HEK293 (cell line): ENCODE data around the gene S100A2.

Experiments used
- CTCF ChIA-PET: fragments of 350-600 bp; formaldehyde crosslinking; extraction: SDS; loops from one replicate; lab custom pipeline; 2021; ENCODE audit warnings: antibody characterized with exemption; lab: Yijun Ruan, JAX
- POLR2A ChIA-PET: fragments of 300-600 bp; formaldehyde crosslinking; extraction: SDS; loops from one replicate; lab custom pipeline; 2020; ENCODE audit warnings: antibody characterized with exemption, inconsistent platforms; lab: Yijun Ruan, JAX
- H3K27ac ChIP-seq: fragments of 200-500 bp; sonication (Bioruptor generic); 2 replicates; pipeline ENCODE4 v1.5.1; 2014; ENCODE audit warnings: low read depth, low read length, control low read depth, inconsistent platforms; ENCODE audit errors: extremely low read depth
- H3K36me3 ChIP-seq, 2 experiments: fragments of 200-500 bp in 1 of 2; sonication (Bioruptor generic) in 1 of 2; 1 replicate in 1 of 2; 2 replicates in 1 of 2; pipeline ENCODE4 v1.5.1; 2014 to 2017; ENCODE audit warnings: inconsistent platforms in 2 of 2, low read length in 2 of 2; ENCODE audit not compliant: control insufficient read depth in 2 of 2, insufficient read depth in 1 of 2
- H3K4me1 ChIP-seq: fragments of 200-500 bp; sonication (Bioruptor generic); 2 replicates; pipeline ENCODE4 v1.5.1; 2014; ENCODE audit warnings: mild to moderate bottlenecking, low read length, inconsistent platforms; ENCODE audit not compliant: control insufficient read depth, insufficient read depth
- H3K4me3 ChIP-seq: 2 replicates; pipeline ENCODE4 v1.5.1; 2011; ENCODE audit warnings: low read depth, mild to moderate bottlenecking, control low read depth, low read length, moderate library complexity
- H3K9me3 ChIP-seq: fragments of 200-500 bp; sonication (Bioruptor generic); 2 replicates; pipeline ENCODE4 v1.5.1; 2014; ENCODE audit warnings: low read depth, low read length, inconsistent platforms; ENCODE audit not compliant: control insufficient read depth, insufficient read depth
- GFI1B ChIP-seq: fragments of 450-650 bp; formaldehyde crosslinking; IDR thresholded peaks from 2 replicates; pipeline ENCODE4 v1.5.1; 2016; ENCODE audit warnings: missing biosample characterization, missing genetic modification characterization
- GLIS1 ChIP-seq: fragments of 450-650 bp; formaldehyde crosslinking; IDR thresholded peaks from 2 replicates; pipeline ENCODE4 v1.5.1; 2016; ENCODE audit warnings: missing biosample characterization, missing genetic modification characterization
- HOXA7 ChIP-seq: sonication (generic); formaldehyde crosslinking; IDR thresholded peaks from 2 replicates; pipeline ENCODE4 v1.8.1; 2022; ENCODE audit warnings: missing genetic modification reagents, borderline replicate concordance
- KLF10 ChIP-seq: fragments of 450-650 bp; IDR thresholded peaks from 2 replicates; pipeline ENCODE4 v1.5.1; 2018; ENCODE audit warnings: missing biosample characterization, mild to moderate bottlenecking, missing genetic modification characterization
- KLF17 ChIP-seq: fragments of 450-650 bp; formaldehyde crosslinking; IDR thresholded peaks from 2 replicates; pipeline ENCODE4 v1.5.1; 2016; ENCODE audit warnings: missing biosample characterization, missing genetic modification characterization
- KLF7 ChIP-seq: fragments of 450-650 bp; formaldehyde crosslinking; IDR thresholded peaks from 2 replicates; pipeline ENCODE4 v1.5.1; 2016; ENCODE audit warnings: missing biosample characterization, missing genetic modification characterization, borderline replicate concordance
- KLF9 ChIP-seq: fragments of 450-650 bp; formaldehyde crosslinking; IDR thresholded peaks from 2 replicates; pipeline ENCODE4 v1.5.1; 2016; ENCODE audit warnings: missing biosample characterization, missing genetic modification characterization, low read depth
- OVOL3 ChIP-seq: fragments of 450-650 bp; formaldehyde crosslinking; IDR thresholded peaks from 2 replicates; pipeline ENCODE4 v1.5.1; 2016; ENCODE audit warnings: missing biosample characterization, missing genetic modification characterization
- TCF7L2 ChIP-seq: IDR thresholded peaks from 2 replicates; pipeline ENCODE4 v1.6.1; 2011; ENCODE audit warnings: low read depth, mild to moderate bottlenecking, inconsistent platforms, low read length, moderate library complexity, borderline replicate concordance
- ZBTB17 ChIP-seq: fragments of 450-650 bp; formaldehyde crosslinking; IDR thresholded peaks from 2 replicates; pipeline ENCODE4 v1.5.1; 2016; ENCODE audit warnings: missing biosample characterization, missing genetic modification characterization
- ZEB2 ChIP-seq: fragments of 450-650 bp; formaldehyde crosslinking; IDR thresholded peaks from 2 replicates; pipeline ENCODE4 v1.5.1; 2016; ENCODE audit warnings: missing biosample characterization, missing genetic modification characterization
- ZIC2 ChIP-seq: fragments of 450-650 bp; formaldehyde crosslinking; IDR thresholded peaks from 2 replicates; pipeline ENCODE4 v1.5.1; 2016; ENCODE audit warnings: missing biosample characterization, missing genetic modification characterization
- ZNF133 ChIP-seq: fragments of 450-650 bp; formaldehyde crosslinking; IDR thresholded peaks from 2 replicates; pipeline ENCODE4 v1.5.1; 2016; ENCODE audit warnings: missing biosample characterization, missing genetic modification characterization
- ZNF157 ChIP-seq: fragments of 450-650 bp; formaldehyde crosslinking; IDR thresholded peaks from 2 replicates; pipeline ENCODE4 v1.5.1; 2016; ENCODE audit warnings: missing biosample characterization, missing genetic modification characterization
- ZNF19 ChIP-seq: fragments of 450-650 bp; formaldehyde crosslinking; IDR thresholded peaks from 2 replicates; pipeline ENCODE4; 2016; ENCODE audit warnings: missing biosample characterization, missing genetic modification characterization, low read depth
- ZNF211 ChIP-seq: fragments of 450-650 bp; formaldehyde crosslinking; IDR thresholded peaks from 2 replicates; pipeline ENCODE4 v1.5.1; 2016; ENCODE audit warnings: low read depth, missing biosample characterization, missing genetic modification characterization
- ZNF23 ChIP-seq: fragments of 450-650 bp; formaldehyde crosslinking; IDR thresholded peaks from 2 replicates; pipeline ENCODE4 v1.5.1; 2016; ENCODE audit warnings: missing biosample characterization, missing genetic modification characterization, borderline replicate concordance
- ZNF292 ChIP-seq: fragments of 450-650 bp; formaldehyde crosslinking; IDR thresholded peaks from 2 replicates; pipeline ENCODE4 v1.5.1; 2016; ENCODE audit warnings: low read depth, missing biosample characterization, missing genetic modification characterization, borderline replicate concordance
- ZNF311 ChIP-seq: fragments of 450-650 bp; formaldehyde crosslinking; IDR thresholded peaks from 2 replicates; pipeline ENCODE4 v1.5.1; 2017; ENCODE audit warnings: missing biosample characterization, missing genetic modification characterization, borderline replicate concordance
- ZNF341 ChIP-seq: fragments of 450-650 bp; formaldehyde crosslinking; IDR thresholded peaks from 2 replicates; pipeline ENCODE4; 2016; ENCODE audit warnings: low read depth, missing biosample characterization, missing genetic modification characterization
- ZNF404 ChIP-seq: fragments of 450-650 bp; formaldehyde crosslinking; IDR thresholded peaks from 2 replicates; pipeline ENCODE4 v1.5.1; 2017; ENCODE audit warnings: missing biosample characterization, missing genetic modification characterization
- ZNF416 ChIP-seq: fragments of 450-650 bp; formaldehyde crosslinking; IDR thresholded peaks from 2 replicates; pipeline ENCODE4 v1.5.1; 2016; ENCODE audit warnings: missing biosample characterization, missing genetic modification characterization
- ZNF513 ChIP-seq: fragments of 450-650 bp; IDR thresholded peaks from 2 replicates; pipeline ENCODE4 v1.5.1; 2018; ENCODE audit warnings: missing biosample characterization, missing genetic modification characterization
- ZNF514 ChIP-seq: fragments of 450-650 bp; formaldehyde crosslinking; IDR thresholded peaks from 2 replicates; pipeline ENCODE4 v1.5.1; 2016; ENCODE audit warnings: missing biosample characterization, missing genetic modification characterization
- ZNF548 ChIP-seq: fragments of 450-650 bp; formaldehyde crosslinking; IDR thresholded peaks from 2 replicates; pipeline ENCODE4 v1.5.1; 2016; ENCODE audit warnings: missing biosample characterization, missing genetic modification characterization
- ZNF555 ChIP-seq: fragments of 450-650 bp; formaldehyde crosslinking; conservative IDR thresholded peaks from 2 replicates; pipeline ENCODE4 v1.5.1; 2017; ENCODE audit warnings: missing biosample characterization, mild to moderate bottlenecking, missing genetic modification characterization, inconsistent platforms
- ZNF701 ChIP-seq: fragments of 450-650 bp; formaldehyde crosslinking; IDR thresholded peaks from 2 replicates; pipeline ENCODE4 v1.5.1; 2016; ENCODE audit warnings: missing biosample characterization, missing genetic modification characterization
- ZNF704 ChIP-seq: fragments of 450-650 bp; formaldehyde crosslinking; IDR thresholded peaks from 2 replicates; pipeline ENCODE4 v1.5.1; 2016; ENCODE audit warnings: missing biosample characterization, missing genetic modification characterization
- ZNF792 ChIP-seq: fragments of 450-650 bp; formaldehyde crosslinking; IDR thresholded peaks from 2 replicates; pipeline ENCODE4 v1.5.1; 2016; ENCODE audit warnings: missing biosample characterization, missing genetic modification characterization
- ZNF830 ChIP-seq: fragments of 450-650 bp; IDR thresholded peaks from 2 replicates; pipeline ENCODE4 v1.5.0; 2018; ENCODE audit warnings: missing biosample characterization, missing genetic modification characterization, low read depth, mild to moderate bottlenecking, moderate library complexity

S100A2 gene

GRCh38 chr1:153544453-153545066 lies 21.1 kb downstream of the S100A2 start:
- Histone ChIP-seq H3K9me3 (no peaks in the 10 kb centered on the region), H3K4me1 (peaks cover 2% of the 10 kb centered on the region; the same call in 1 of the 2 replicates), H3K36me3 (no peaks in the 10 kb centered on the region), H3K27ac (peak overlapping the region; percentile 11; the same call in 1 of the 2 replicates), H3K4me3 (no peak overlapping the region)
- POLR2A ChIA-PET, result interaction anchor here (0.7 to 2.1 kb wide), 10 partner anchors 9 to 93 kb away, joined by 3 to 27 read pairs (median 4); partner anchors contain the start of genes S100A13, S100A2 and S100A6
- TF ChIP-seq ZNF211 (tag by site-specific recombination) (no peak), GFI1B (tag by site-specific recombination) (no peak), ZNF513 (tag by site-specific recombination) (no peak), GLIS1 (peak; percentile 70), ZBTB17 (no peak), ZNF416 (tag by site-specific recombination) (no peak), ZNF133 (tag by site-specific recombination) (no peak), HOXA7 (no peak), ZIC2 (tag by site-specific recombination) (peak; percentile 59), ZNF792 (tag by site-specific recombination) (no peak)
- CTCF ChIA-PET, result interaction anchor here (0.6 to 4.1 kb wide), 7 partner anchors 11 to 402 kb away, joined by 3 to 26 read pairs (median 6); partner anchors contain the start of gene S100A13

- no peak overlapping the region for H3K4me3 ChIP-seq
- H3K27ac ChIP-seq, result no peak overlapping the region
- ChIA-PET POLR2A (interaction anchor here (1.1 kb wide), 2 partner anchors 12 to 14 kb away, joined by 3 read pairs; no protein-coding TSS in a partner anchor), CTCF (interaction anchor here (0.6 to 4.1 kb wide), 4 partner anchors 9 to 33 kb away, joined by 3 to 26 read pairs (median 14); no protein-coding TSS in a partner anchor)
- no peak for TF ChIP-seq ZNF341 (tag by site-specific recombination)
- no peak for TF ChIP-seq KLF10 (tag by site-specific recombination)
- no peak for TF ChIP-seq TCF7L2
- TF ChIP-seq ZNF704 (tag by site-specific recombination), result no peak
- no peak for TF ChIP-seq ZNF830 (tag by site-specific recombination)
- TF ChIP-seq ZNF548, result no peak
- no peak for TF ChIP-seq ZNF157 (tag by site-specific recombination)
- TF ChIP-seq ZNF701 (tag by site-specific recombination), result no peak
- TF ChIP-seq ZNF555 (tag by site-specific recombination), result no peak
- no peak for TF ChIP-seq OVOL3 (tag by site-specific recombination)
- TF ChIP-seq ZNF514 (tag by site-specific recombination), result no peak
- no peak for TF ChIP-seq ZNF292 (tag by site-specific recombination)
- no peak for TF ChIP-seq ZNF23
- TF ChIP-seq KLF17 (tag by site-specific recombination), result no peak
- no peak for TF ChIP-seq KLF7 (tag by site-specific recombination)
- no peak for TF ChIP-seq KLF9
- TF ChIP-seq ZEB2 (tag by site-specific recombination), result no peak
- no peak for TF ChIP-seq ZNF404 (tag by site-specific recombination)
- TF ChIP-seq ZNF19 (tag by site-specific recombination), result no peak
- TF ChIP-seq ZNF311 (tag by site-specific recombination), result no peak
- H3K9me3 ChIP-seq, result no peaks in the 10 kb centered on the region
- no peaks in the 10 kb centered on the region for H3K36me3 ChIP-seq
- H3K4me1 ChIP-seq, result peaks cover 2% of the 10 kb centered on the region; the same call in 1 of the 2 replicates
These were observed 21.9 kb downstream of the S100A2 start for GRCh38 chr1:153543736-153544135.
